ENCODE measurements around the gene PTCD2. TPM values are rescaled to one million over a fixed set of nuclear protein-coding genes. Genes with fewer than 3 reads are reported as not detected.
"Not testable (repeated sequence)": the region's sequence is repeated elsewhere in the genome, so short reads cannot be mapped to it uniquely, and the experiment has no call there.

Gene PTCD2
- total RNA-seq, 1 experiment from 2014 or later, result 13.0 TPM

- H3K4me3 Mint-ChIP-seq, result no peak overlapping the region
- H3K36me3 Mint-ChIP-seq, result peaks cover 17% of the 10 kb centered on the region
- peaks cover 39% of the 10 kb centered on the region for H3K9me3 Mint-ChIP-seq
- H3K4me1 Mint-ChIP-seq, result peaks cover 7% of the 10 kb centered on the region
- DNase-seq (ENCODE audit: low spot score) (peak; percentile 46), ATAC-seq (peak; percentile 38; the same call in 1 of the 2 replicates)
- POLR2A ChIA-PET, result no interaction called here
- CTCF ChIA-PET, result interaction anchor here (0.8 to 1.8 kb wide), 5 partner anchors 9 to 121 kb away, joined by 3 to 14 read pairs (median 4); no protein-coding TSS in a partner anchor
- TF ChIP-seq CTCF (IDR thresholded peaks at IDR 0.05) (peak; percentile 38), HMGA2 (CRISPR knock-in tag; IDR thresholded peaks at IDR 0.05) (no peak)
- no peak overlapping the region for H3K27ac Mint-ChIP-seq
- H3K27me3 Mint-ChIP-seq (ENCODE audit: low read depth), result peaks cover 4% of the 10 kb centered on the region; the same call in 1 of the 2 replicates
These were observed 82.9 kb downstream of the PTCD2 start for GRCh38 chr5:72402959-72403628.

DNA sequence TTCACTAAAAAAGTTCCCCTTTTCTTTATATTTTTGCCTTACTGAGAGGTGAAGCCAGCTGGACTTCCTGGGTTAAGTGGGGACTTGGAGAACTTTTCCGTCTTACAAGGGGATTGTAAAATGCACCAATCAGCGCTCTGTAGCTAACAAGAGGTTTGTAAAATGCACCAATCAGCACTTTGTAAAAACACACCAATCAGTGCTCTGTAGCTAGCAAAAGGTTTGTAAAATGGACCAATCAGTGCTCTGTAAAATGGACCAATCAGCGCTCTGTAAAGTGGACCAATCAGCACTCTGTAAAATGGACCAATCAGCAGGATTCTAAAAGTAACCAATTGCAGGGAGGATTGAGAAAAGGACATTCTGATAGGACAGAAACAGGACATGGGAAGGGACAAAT lies 84.6 kb downstream of the PTCD2 start:
- CTCF ChIA-PET, result interaction anchor here (1.2 kb wide), 1 partner anchor 9 kb away, joined by 4 read pairs; no protein-coding TSS in a partner anchor
- DNase-seq (ENCODE audit: low spot score); H3K27ac Mint-ChIP-seq; ATAC-seq; POLR2A ChIA-PET; H3K4me3 Mint-ChIP-seq; H3K27me3 Mint-ChIP-seq (ENCODE audit: low read depth); H3K4me1 Mint-ChIP-seq: not testable (repeated sequence)
- Mint-ChIP-seq H3K36me3 (peaks cover 17% of the 10 kb centered on the region), H3K9me3 (peaks cover 39% of the 10 kb centered on the region)

DNA sequence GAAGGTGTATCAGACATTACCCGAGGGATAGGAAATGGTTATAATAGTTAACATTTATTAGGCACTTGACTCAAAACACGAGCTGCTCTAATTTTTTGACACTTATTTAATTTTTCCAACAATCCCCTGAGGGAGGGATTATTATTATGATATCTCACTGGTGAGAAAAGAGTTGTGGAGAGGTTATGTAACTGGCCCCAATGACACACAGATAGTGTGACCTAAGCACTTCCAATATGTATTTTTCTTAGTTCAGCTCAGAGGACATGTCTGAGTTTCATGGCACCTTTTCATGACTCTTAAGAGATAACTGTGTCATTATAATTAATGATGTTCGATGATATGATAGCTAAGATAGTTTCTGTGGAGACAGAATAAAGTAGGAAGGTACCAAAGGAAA lies 86.9 kb downstream of the PTCD2 start:
- peaks cover 21% of the 10 kb centered on the region for H3K9me3 Mint-ChIP-seq
- no peak overlapping the region for H3K4me3 Mint-ChIP-seq
- H3K36me3 Mint-ChIP-seq, result peaks cover 2% of the 10 kb centered on the region; the same call in 1 of the 2 replicates
- no peak for DNase-seq (ENCODE audit: low spot score)
- CTCF ChIA-PET, result no interaction called here
- H3K4me1 Mint-ChIP-seq, result no peaks in the 10 kb centered on the region
- H3K27ac Mint-ChIP-seq, result no peak overlapping the region
- POLR2A ChIA-PET, result no interaction called here
- no peak for TF ChIP-seq ZNF219 (CRISPR knock-in tag; IDR thresholded peaks at IDR 0.05; ENCODE audit: borderline replicate concordance)
- no peak for TF ChIP-seq JUN (CRISPR knock-in tag; IDR thresholded peaks at IDR 0.05)
- no peak for TF ChIP-seq ZNF121 (CRISPR knock-in tag; IDR thresholded peaks at IDR 0.05)
- TF ChIP-seq, protein P1, sequence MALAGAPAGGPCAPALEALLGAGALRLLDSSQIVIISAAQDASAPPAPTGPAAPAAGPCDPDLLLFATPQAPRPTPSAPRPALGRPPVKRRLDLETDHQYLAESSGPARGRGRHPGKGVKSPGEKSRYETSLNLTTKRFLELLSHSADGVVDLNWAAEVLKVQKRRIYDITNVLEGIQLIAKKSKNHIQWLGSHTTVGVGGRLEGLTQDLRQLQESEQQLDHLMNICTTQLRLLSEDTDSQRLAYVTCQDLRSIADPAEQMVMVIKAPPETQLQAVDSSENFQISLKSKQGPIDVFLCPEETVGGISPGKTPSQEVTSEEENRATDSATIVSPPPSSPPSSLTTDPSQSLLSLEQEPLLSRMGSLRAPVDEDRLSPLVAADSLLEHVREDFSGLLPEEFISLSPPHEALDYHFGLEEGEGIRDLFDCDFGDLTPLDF (CRISPR knock-in tag; IDR thresholded peaks at IDR 0.05), result no peak
- TF ChIP-seq PRRX2 (CRISPR knock-in tag; IDR thresholded peaks at IDR 0.05), result no peak
- no peak for TF ChIP-seq ESRRA (CRISPR knock-in tag; IDR thresholded peaks at IDR 0.05; ENCODE audit: borderline replicate concordance)
- TF ChIP-seq EMX1 (CRISPR knock-in tag; IDR thresholded peaks at IDR 0.05), result no peak
- TF ChIP-seq ZNF317 (CRISPR knock-in tag; IDR thresholded peaks at IDR 0.05; ENCODE audit: borderline replicate concordance, low read depth), result no peak
- no peak for TF ChIP-seq CREM (CRISPR knock-in tag; IDR thresholded peaks at IDR 0.05)
- TF ChIP-seq, protein P2, sequence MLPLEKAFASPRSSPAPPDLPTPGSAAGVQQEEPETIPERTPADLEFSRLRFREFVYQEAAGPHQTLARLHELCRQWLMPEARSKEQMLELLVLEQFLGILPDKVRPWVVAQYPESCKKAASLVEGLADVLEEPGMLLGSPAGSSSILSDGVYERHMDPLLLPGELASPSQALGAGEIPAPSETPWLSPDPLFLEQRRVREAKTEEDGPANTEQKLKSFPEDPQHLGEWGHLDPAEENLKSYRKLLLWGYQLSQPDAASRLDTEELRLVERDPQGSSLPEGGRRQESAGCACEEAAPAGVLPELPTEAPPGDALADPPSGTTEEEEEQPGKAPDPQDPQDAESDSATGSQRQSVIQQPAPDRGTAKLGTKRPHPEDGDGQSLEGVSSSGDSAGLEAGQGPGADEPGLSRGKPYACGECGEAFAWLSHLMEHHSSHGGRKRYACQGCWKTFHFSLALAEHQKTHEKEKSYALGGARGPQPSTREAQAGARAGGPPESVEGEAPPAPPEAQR (CRISPR knock-in tag; IDR thresholded peaks at IDR 0.05), result no peak
- no peak for TF ChIP-seq FOXJ3 (CRISPR knock-in tag; IDR thresholded peaks at IDR 0.05; ENCODE audit: borderline replicate concordance)
- no peak for ATAC-seq
- peaks cover under 1% of the 10 kb centered on the region; the same call in 1 of the 2 replicates for H3K27me3 Mint-ChIP-seq (ENCODE audit: low read depth)

GRCh38 chr5:72407541-72407940 lies 87.4 kb downstream of the PTCD2 start:
- Mint-ChIP-seq H3K36me3 (no peaks in the 10 kb centered on the region; the same call in 1 of the 2 replicates), H3K4me3 (no peak overlapping the region), H3K4me1 (no peaks in the 10 kb centered on the region), H3K27me3 (ENCODE audit: low read depth) (no peaks in the 10 kb centered on the region), H3K27ac (no peak overlapping the region), H3K9me3 (peaks cover 18% of the 10 kb centered on the region)
- no peak for DNase-seq (ENCODE audit: low spot score)
- POLR2A ChIA-PET, result no interaction called here
- no peak for ATAC-seq
- CTCF ChIA-PET, result no interaction called here
- TF ChIP-seq NFYB (CRISPR knock-in tag; conservative IDR thresholded peaks at IDR 0.05; ENCODE audit: low read depth), result no peak
- TF ChIP-seq, protein P3, sequence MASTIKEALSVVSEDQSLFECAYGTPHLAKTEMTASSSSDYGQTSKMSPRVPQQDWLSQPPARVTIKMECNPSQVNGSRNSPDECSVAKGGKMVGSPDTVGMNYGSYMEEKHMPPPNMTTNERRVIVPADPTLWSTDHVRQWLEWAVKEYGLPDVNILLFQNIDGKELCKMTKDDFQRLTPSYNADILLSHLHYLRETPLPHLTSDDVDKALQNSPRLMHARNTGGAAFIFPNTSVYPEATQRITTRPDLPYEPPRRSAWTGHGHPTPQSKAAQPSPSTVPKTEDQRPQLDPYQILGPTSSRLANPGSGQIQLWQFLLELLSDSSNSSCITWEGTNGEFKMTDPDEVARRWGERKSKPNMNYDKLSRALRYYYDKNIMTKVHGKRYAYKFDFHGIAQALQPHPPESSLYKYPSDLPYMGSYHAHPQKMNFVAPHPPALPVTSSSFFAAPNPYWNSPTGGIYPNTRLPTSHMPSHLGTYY (CRISPR knock-in tag; IDR thresholded peaks at IDR 0.05), result no peak
- no peak for TF ChIP-seq E2F5 (CRISPR knock-in tag; IDR thresholded peaks at IDR 0.05)
- TF ChIP-seq ZNF423 (CRISPR knock-in tag; IDR thresholded peaks at IDR 0.05), result no peak
- no peak for TF ChIP-seq FOXP4 (CRISPR knock-in tag; IDR thresholded peaks at IDR 0.05)
- no peak for TF ChIP-seq CTCF (IDR thresholded peaks at IDR 0.05)
